ENCODE measurements around the gene KCTD2.

The KCTD2 gene

DNA sequence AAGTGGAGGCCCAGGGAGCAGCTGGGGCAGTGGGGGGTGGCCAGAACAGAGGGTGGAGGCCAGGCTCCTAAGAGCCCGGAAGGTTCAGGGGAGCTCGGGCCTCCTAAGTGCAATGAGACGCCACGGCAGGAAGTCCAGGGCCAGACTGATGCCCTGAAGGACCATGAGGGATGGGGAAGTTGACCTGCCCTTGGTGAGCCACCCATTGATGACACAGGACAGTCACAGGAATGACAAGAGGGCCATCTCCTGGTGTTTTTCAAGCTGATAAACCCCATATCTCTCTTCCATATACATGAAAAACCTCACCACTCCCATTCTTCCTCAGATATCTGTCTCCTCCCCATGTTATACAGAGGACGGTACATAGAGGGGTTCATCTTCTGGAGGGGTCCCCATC lies 40.4 kb upstream of the KCTD2 start:
- TF ChIP-seq, protein P1, sequence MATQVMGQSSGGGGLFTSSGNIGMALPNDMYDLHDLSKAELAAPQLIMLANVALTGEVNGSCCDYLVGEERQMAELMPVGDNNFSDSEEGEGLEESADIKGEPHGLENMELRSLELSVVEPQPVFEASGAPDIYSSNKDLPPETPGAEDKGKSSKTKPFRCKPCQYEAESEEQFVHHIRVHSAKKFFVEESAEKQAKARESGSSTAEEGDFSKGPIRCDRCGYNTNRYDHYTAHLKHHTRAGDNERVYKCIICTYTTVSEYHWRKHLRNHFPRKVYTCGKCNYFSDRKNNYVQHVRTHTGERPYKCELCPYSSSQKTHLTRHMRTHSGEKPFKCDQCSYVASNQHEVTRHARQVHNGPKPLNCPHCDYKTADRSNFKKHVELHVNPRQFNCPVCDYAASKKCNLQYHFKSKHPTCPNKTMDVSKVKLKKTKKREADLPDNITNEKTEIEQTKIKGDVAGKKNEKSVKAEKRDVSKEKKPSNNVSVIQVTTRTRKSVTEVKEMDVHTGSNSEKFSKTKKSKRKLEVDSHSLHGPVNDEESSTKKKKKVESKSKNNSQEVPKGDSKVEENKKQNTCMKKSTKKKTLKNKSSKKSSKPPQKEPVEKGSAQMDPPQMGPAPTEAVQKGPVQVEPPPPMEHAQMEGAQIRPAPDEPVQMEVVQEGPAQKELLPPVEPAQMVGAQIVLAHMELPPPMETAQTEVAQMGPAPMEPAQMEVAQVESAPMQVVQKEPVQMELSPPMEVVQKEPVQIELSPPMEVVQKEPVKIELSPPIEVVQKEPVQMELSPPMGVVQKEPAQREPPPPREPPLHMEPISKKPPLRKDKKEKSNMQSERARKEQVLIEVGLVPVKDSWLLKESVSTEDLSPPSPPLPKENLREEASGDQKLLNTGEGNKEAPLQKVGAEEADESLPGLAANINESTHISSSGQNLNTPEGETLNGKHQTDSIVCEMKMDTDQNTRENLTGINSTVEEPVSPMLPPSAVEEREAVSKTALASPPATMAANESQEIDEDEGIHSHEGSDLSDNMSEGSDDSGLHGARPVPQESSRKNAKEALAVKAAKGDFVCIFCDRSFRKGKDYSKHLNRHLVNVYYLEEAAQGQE (IDR thresholded peaks at IDR 0.05; ENCODE audit: insufficient read depth in 1 of 2, low read depth in 2 of 2, low read length in 2 of 2) = no peak
- no peak for TF ChIP-seq TAF1 (IDR thresholded peaks at IDR 0.05; ENCODE audit: borderline replicate concordance, insufficient read depth, low read length)
- TF ChIP-seq FOXP2 (optimal IDR thresholded peaks at IDR 0.05; ENCODE audit: borderline replicate concordance, extremely low read depth, extremely low read length, insufficient read depth) = no peak
- no peak for TF ChIP-seq POLR2AphosphoS5 (IDR thresholded peaks at IDR 0.05; ENCODE audit: low read depth, low read length)
- no peak for TF ChIP-seq SIN3A (IDR thresholded peaks at IDR 0.05; ENCODE audit: borderline replicate concordance, insufficient read depth, low read length)

DNA sequence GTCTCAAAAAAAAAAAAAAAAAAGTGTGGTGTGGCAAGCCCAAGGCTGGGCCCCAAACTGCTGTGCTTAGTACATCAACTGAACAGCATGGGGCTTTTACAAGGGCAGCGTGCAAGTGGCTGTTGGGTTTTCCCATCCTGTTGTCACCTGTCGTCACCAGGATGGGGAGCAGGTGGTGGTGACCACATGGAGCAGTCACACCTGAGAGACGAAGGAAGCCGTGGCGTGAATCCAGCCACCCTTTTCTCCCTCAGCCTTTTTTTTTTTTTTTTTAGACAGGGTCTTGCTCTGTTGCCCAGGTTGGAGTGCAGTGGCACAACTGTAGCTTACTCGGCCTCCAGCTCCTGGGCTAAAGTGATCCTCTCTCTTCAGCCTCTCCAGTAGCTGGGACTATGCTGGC lies 38.7 kb upstream of the KCTD2 start:
- TF ChIP-seq, protein P1 (IDR thresholded peaks at IDR 0.05; ENCODE audit: insufficient read depth in 1 of 2, low read depth in 2 of 2, low read length in 2 of 2) = no peak
- TF ChIP-seq FOXP2 (optimal IDR thresholded peaks at IDR 0.05; ENCODE audit: borderline replicate concordance, extremely low read depth, extremely low read length, insufficient read depth) (no peak), TAF1 (IDR thresholded peaks at IDR 0.05; ENCODE audit: borderline replicate concordance, insufficient read depth, low read length) (no peak), POLR2AphosphoS5 (IDR thresholded peaks at IDR 0.05; ENCODE audit: low read depth, low read length) (no peak), SIN3A (IDR thresholded peaks at IDR 0.05; ENCODE audit: borderline replicate concordance, insufficient read depth, low read length) (no peak)

DNA sequence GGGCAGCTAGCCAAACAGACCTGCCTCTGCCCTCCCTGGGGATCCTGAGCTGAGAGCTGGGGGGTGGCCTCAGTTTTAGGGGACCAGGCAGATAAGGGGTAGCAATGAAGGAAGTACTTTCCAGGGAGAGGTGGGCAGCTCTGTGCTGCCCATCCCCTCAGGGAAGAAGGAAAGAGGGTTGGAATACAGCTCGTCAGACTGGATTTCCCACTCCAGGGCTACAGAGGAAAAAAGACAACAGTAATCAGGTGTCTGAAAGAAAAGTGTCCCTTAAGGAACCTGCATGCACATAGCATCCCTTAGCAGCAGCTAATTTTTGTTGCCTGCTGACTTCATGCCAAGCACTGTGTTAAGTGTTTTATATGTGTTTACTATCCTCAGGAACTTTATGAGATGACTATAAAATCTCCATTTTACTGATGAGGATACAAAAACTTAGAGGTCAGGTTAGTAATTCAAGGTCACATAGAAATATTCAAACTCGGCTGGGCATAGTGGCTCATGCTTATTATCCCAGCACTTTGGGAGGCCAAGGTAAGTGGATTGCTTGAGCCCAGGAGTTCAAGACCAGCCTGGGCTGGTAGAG lies 37.8 kb upstream of the KCTD2 start:
- no peak for TF ChIP-seq TAF1 (IDR thresholded peaks at IDR 0.05; ENCODE audit: borderline replicate concordance, insufficient read depth, low read length)
- TF ChIP-seq SIN3A (IDR thresholded peaks at IDR 0.05; ENCODE audit: borderline replicate concordance, insufficient read depth, low read length) = no peak
- no peak for TF ChIP-seq FOXP2 (optimal IDR thresholded peaks at IDR 0.05; ENCODE audit: borderline replicate concordance, extremely low read depth, extremely low read length, insufficient read depth)
- TF ChIP-seq, protein P1 (IDR thresholded peaks at IDR 0.05; ENCODE audit: insufficient read depth in 1 of 2, low read depth in 2 of 2, low read length in 2 of 2) = no peak
- TF ChIP-seq POLR2AphosphoS5 (IDR thresholded peaks at IDR 0.05; ENCODE audit: low read depth, low read length) = no peak

DNA sequence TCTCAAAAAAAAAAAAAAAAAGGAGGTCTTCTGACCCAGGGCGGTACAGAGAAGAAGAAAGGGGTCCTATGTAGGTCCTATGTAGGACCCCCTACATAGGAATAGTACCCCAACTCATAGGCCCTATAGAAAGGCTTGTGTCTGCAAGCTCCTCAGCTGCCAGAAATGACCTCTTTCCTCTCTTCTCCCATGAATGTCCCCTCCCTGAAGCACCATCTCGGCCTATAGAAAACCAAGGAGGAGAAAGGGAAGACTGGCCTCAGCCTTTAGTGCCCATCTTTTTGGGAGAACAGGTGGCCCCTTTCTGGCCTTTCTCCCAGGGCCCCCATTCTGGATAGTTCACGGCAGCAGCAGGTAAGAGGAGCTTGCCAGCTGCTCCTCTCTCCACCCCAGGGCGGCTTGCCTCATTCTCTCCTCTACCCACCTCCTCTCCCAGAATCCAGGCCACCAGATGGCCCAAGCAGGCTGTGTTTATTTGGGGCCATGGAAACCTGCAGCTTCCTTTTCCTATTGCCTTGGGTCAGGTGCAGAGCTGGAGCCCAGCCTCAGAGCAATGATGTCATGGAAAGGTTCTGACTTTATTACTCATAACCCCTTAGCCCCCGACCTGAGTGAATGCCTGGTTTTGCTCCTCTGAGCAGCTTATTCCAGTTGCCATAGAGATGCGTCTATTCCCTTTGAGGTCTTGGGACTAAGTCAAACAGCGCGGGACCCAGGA lies 36.2 kb upstream of the KCTD2 start:
- TF ChIP-seq FOXP2 (optimal IDR thresholded peaks at IDR 0.05; ENCODE audit: borderline replicate concordance, extremely low read depth, extremely low read length, insufficient read depth) = no peak
- TF ChIP-seq TAF1 (IDR thresholded peaks at IDR 0.05; ENCODE audit: borderline replicate concordance, insufficient read depth, low read length) = no peak
- TF ChIP-seq, protein P1 (IDR thresholded peaks at IDR 0.05; ENCODE audit: insufficient read depth in 1 of 2, low read depth in 2 of 2, low read length in 2 of 2) = no peak
- TF ChIP-seq SIN3A (IDR thresholded peaks at IDR 0.05; ENCODE audit: borderline replicate concordance, insufficient read depth, low read length) = no peak
- no peak for TF ChIP-seq POLR2AphosphoS5 (IDR thresholded peaks at IDR 0.05; ENCODE audit: low read depth, low read length)
